OCI-LY7 (cell line): Measurements from ENCODE around the gene CCDC74A. TPM values are rescaled to one million over a fixed set of nuclear protein-coding genes. Genes with fewer than 3 reads are reported as not detected.
A peak's percentile ranks its signal among the peaks of the same experiment; 100 is the strongest.
"Not testable (repeated sequence)": the region's sequence is repeated elsewhere in the genome, so short reads cannot be mapped to it uniquely, and the experiment has no call there.

Source experiments
- BruUV-seq: library from RNA; stranded (reverse); fragments of 400-500 nt; replicated peaks from 2 replicates; lab custom pipeline; 2021; lab: Mats Ljungman, UMichigan
- CTCF ChIA-PET: fragments of 300-600 bp; sonication (Branson Sonifier 250); formaldehyde crosslinking; loops from one replicate; lab custom pipeline; 2022; ENCODE audit warnings: antibody characterized with exemption; ENCODE audit not compliant: unreplicated experiment; lab: Charles Lee
- POLR2A ChIA-PET: fragments of 300-600 bp; sonication (Branson Sonifier 250); formaldehyde crosslinking; loops from one replicate; lab custom pipeline; 2022; ENCODE audit warnings: antibody characterized with exemption; lab: Charles Lee
- DNase-seq: peaks from one replicate; pipeline ENCODE4 v3.0.0-alpha.2; 2015; ENCODE audit warnings: low spot score
- H2AFZ ChIP-seq: fragments of 200-600 bp; sonication (generic), shearing (Covaris generic); 2 replicates; pipeline ENCODE4 v1.6.1; 2014; ENCODE audit warnings: mild to moderate bottlenecking, antibody characterized with exemption, low read length, moderate library complexity
- H3K27ac ChIP-seq: fragments of 200-600 bp; sonication (generic); 2 replicates; pipeline ENCODE4 v1.5.1; 2014; ENCODE audit warnings: mixed run types, low read depth, mild to moderate bottlenecking, moderate library complexity, low read length, inconsistent platforms; ENCODE audit not compliant: poor library complexity, severe bottlenecking
- H3K36me3 ChIP-seq: fragments of 200-600 bp; sonication (generic); 2 replicates; pipeline ENCODE4 v1.6.1; 2014; ENCODE audit warnings: mild to moderate bottlenecking, antibody characterized with exemption, low read length, moderate library complexity, mixed read lengths; ENCODE audit not compliant: insufficient read depth
- H3K4me1 ChIP-seq: fragments of 200-600 bp; sonication (generic); 2 replicates; pipeline ENCODE4 v1.5.1; 2014; ENCODE audit warnings: mild to moderate bottlenecking, low read length; ENCODE audit not compliant: insufficient read depth, poor library complexity, severe bottlenecking
- H3K4me2 ChIP-seq: fragments of 200-600 bp; sonication (generic); 2 replicates; pipeline ENCODE4 v1.6.1; 2014; ENCODE audit warnings: mild to moderate bottlenecking, low read length
- H3K4me3 ChIP-seq: fragments of 200-600 bp; sonication (generic); 2 replicates; pipeline ENCODE4 v1.5.1; 2014; ENCODE audit warnings: mild to moderate bottlenecking, low read depth, low read length; ENCODE audit not compliant: poor library complexity, severe bottlenecking
- H3K79me2 ChIP-seq: fragments of 200-600 bp; sonication (generic); 2 replicates; pipeline ENCODE4 v1.6.1; 2016; ENCODE audit warnings: low read depth, mild to moderate bottlenecking, low read length, moderate library complexity, mixed read lengths; ENCODE audit not compliant: insufficient read depth
- H3K9me2 ChIP-seq: fragments of 200-600 bp; sonication (generic); 2 replicates; pipeline ENCODE4 v1.6.1; 2016; ENCODE audit warnings: mild to moderate bottlenecking, low read length, mixed read lengths; ENCODE audit not compliant: insufficient read depth
- H3K9me3 ChIP-seq: fragments of 200-600 bp; sonication (generic); 2 replicates; pipeline ENCODE4 v1.6.1; 2014; ENCODE audit warnings: mild to moderate bottlenecking, mixed run types, low read length, mixed read lengths
- H4K20me1 ChIP-seq: fragments of 200-600 bp; sonication (generic); 2 replicates; pipeline ENCODE4 v1.6.1; 2014; ENCODE audit warnings: mild to moderate bottlenecking, antibody characterized with exemption, low read length, moderate library complexity, mixed read lengths; ENCODE audit not compliant: insufficient read depth
- CTCF ChIP-seq: fragments of 200-600 bp; sonication (generic); conservative IDR thresholded peaks from 2 replicates; pipeline ENCODE4 v1.5.1; 2014; ENCODE audit warnings: mild to moderate bottlenecking, antibody characterized with exemption, low read length, moderate library complexity, mixed read lengths
- intact Hi-C: fragments of 100-400 bp; cut with micrococcal nuclease; formaldehyde crosslinking; loops from one replicate; pipeline ENCODE4 v1.10.0; 2022; ENCODE audit not compliant: unreplicated experiment
- total RNA-seq, 2 experiments: library from RNA; depleted of rRNA in 1 of 2; stranded (reverse); fragments of >200 nt in 1 of 2; shearing (Covaris generic) in 1 of 2; gene quantifications; 2 replicates each; pipeline ENCODE4 v1.2.3, GENCODE V29; 2014 to 2022

Gene CCDC74A
- total RNA-seq, 2 experiments from 2014 or later, result 27.1 to 57.4 TPM

DNA sequence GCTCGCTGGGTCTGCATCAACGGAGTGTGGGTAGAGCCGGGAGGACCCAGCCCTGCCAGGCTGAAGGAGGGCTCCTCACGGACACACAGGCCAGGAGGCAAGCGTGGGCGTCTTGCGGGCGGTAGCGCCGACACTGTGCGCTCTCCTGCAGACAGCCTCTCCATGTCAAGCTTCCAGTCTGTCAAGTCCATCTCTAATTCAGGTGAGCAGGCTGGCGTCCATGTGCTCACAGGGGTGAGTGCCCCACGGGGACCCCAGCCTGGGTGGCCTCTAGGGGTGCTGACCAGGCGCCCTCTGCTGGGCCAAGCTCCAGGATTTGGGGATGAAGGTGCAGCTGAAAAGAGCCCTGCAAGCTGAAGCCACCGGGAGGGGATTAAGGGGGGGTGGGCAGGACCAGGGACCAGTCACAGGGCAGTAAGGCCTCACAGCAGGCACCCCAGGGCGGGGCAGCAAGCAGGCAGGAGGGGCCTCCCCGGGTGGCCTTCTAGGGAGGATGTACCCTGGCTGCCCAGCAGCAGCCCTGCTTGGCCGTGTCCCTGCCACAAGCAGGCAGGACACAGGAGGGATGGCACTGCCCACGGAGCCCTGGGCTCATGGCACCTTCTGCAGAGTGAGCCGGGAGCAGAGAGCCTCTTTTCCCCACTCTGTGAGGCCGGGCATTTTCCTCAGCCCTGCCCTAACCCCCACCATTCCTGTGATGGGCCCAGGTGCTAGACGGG, 3.1 kb downstream of the CCDC74A start:
- H3K79me2 ChIP-seq, H2AFZ ChIP-seq, BruUV-seq, H3K36me3 ChIP-seq, POLR2A ChIA-PET, H3K4me3 ChIP-seq, H4K20me1 ChIP-seq, H3K9me2 ChIP-seq, DNase-seq, H3K4me2 ChIP-seq, intact Hi-C loops, H3K27ac ChIP-seq, H3K9me3 ChIP-seq, CTCF ChIA-PET: not testable (repeated sequence)
- peaks cover 16% of the 10 kb centered on the region for H3K4me1 ChIP-seq
- TF ChIP-seq CTCF, result peak; percentile 29; the same call in 1 of the 2 replicates

GRCh38 chr2:131531547-131532185, 4.0 kb downstream of the CCDC74A start:
- H4K20me1 ChIP-seq, CTCF ChIA-PET, H3K4me3 ChIP-seq, POLR2A ChIA-PET, BruUV-seq, H3K36me3 ChIP-seq, H3K27ac ChIP-seq, H3K9me3 ChIP-seq, intact Hi-C loops, DNase-seq, H2AFZ ChIP-seq, H3K4me2 ChIP-seq, H3K9me2 ChIP-seq, H3K79me2 ChIP-seq: not testable (repeated sequence)
- H3K4me1 ChIP-seq, result peaks cover 14% of the 10 kb centered on the region

- H3K79me2 ChIP-seq, DNase-seq, H3K36me3 ChIP-seq, intact Hi-C loops, H3K9me3 ChIP-seq, POLR2A ChIA-PET, H2AFZ ChIP-seq, H4K20me1 ChIP-seq, H3K27ac ChIP-seq, CTCF ChIA-PET, H3K4me3 ChIP-seq, H3K9me2 ChIP-seq, H3K4me2 ChIP-seq, H3K4me1 ChIP-seq: not testable (repeated sequence)
- TSS peak; percentile 57 for BruUV-seq
Observed at GRCh38 chr2:131532723-131533608, 5.3 kb downstream of the CCDC74A start.

DNA sequence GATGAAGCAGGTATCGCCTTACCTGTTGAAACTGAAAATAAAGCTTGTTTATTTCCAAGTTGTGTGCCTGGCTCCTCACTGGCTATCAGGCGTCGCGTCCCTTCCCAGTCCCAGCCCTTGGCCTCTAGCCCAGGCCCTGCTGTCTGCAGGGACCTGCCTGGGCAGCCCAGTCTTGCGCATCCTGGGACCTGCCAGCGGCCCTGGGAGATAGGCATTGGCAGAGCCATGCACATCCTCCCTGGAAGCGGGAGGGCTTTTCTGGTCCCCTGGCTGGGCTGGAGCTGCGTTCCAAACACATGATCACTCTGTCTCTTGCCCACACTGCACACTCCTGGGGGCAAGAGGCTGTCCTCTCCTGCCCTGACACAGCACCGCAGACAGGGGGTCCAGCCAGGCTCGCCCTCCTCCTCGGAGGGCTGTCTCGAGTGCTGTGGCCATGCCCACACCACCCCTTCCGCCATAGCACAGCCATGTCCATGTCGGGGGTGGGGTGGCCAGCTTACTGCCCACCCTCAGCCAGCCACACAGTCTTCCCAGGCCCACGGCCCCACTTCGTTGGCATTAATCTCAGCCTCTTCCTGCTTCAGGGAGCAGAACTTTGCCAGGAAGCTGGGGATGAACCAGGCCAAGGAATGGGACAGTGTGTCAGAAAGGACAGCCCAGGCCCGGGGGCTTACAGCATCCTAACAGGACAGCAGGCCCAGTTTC, 6.1 kb downstream of the CCDC74A start:
- H3K4me1 ChIP-seq, H3K36me3 ChIP-seq, H2AFZ ChIP-seq, H3K9me3 ChIP-seq, POLR2A ChIA-PET, intact Hi-C loops, H4K20me1 ChIP-seq, H3K4me3 ChIP-seq, H3K27ac ChIP-seq, CTCF ChIA-PET, H3K4me2 ChIP-seq, H3K9me2 ChIP-seq, BruUV-seq, DNase-seq, H3K79me2 ChIP-seq: not testable (repeated sequence)

- POLR2A ChIA-PET, H3K9me3 ChIP-seq, H2AFZ ChIP-seq, H3K27ac ChIP-seq, H3K4me3 ChIP-seq, BruUV-seq, H4K20me1 ChIP-seq, intact Hi-C loops, H3K4me1 ChIP-seq, DNase-seq, H3K9me2 ChIP-seq, H3K36me3 ChIP-seq, H3K79me2 ChIP-seq, CTCF ChIA-PET, H3K4me2 ChIP-seq: not testable (repeated sequence)
Observed at GRCh38 chr2:131534317-131534672, 6.6 kb downstream of the CCDC74A start.
